A673 (cell line): ENCODE results near the gene CDC6. TPM values are rescaled to one million over a fixed set of nuclear protein-coding genes. Genes with fewer than 3 reads are reported as not detected.

Experiments
- BruUV-seq: library from RNA; stranded (reverse); fragments of 400-500 nt; replicated peaks from 2 replicates; lab custom pipeline; 2021; lab: Mats Ljungman, UMichigan
- CTCF ChIA-PET: fragments of 300-600 bp; sonication (Branson Sonifier 250); formaldehyde crosslinking; loops from one replicate; lab custom pipeline; 2022; ENCODE audit warnings: antibody characterized with exemption; lab: Charles Lee
- POLR2A ChIA-PET: fragments of 300-600 bp; sonication (Branson Sonifier 250); formaldehyde crosslinking; loops from one replicate; lab custom pipeline; 2022; ENCODE audit warnings: antibody characterized with exemption; ENCODE audit not compliant: low non-redundant PET; lab: Charles Lee
- DNase-seq: peaks from one replicate; pipeline ENCODE4 v3.0.0-alpha.2; 2015; ENCODE audit warnings: low spot score
- H3K27ac ChIP-seq: fragments of 200-600 bp; sonication (generic); 2 replicates; pipeline ENCODE4 v1.5.1; 2016; ENCODE audit warnings: mixed run types, low read depth, mild to moderate bottlenecking, mixed read lengths, antibody characterized with exemption, low read length; ENCODE audit not compliant: poor library complexity, severe bottlenecking
- H3K27me3 ChIP-seq: fragments of 200-600 bp; sonication (generic); replicated peaks from 2 replicates; pipeline ENCODE4 v1.6.1; 2017; ENCODE audit warnings: mixed run types, low read depth, mild to moderate bottlenecking, mixed read lengths, antibody characterized with exemption, low read length; ENCODE audit not compliant: insufficient read depth, poor library complexity
- H3K36me3 ChIP-seq: fragments of 200-600 bp; sonication (generic); 2 replicates; pipeline ENCODE4 v1.6.1; 2016; ENCODE audit warnings: mixed run types, mild to moderate bottlenecking, mixed read lengths, antibody characterized with exemption, low read length; ENCODE audit not compliant: insufficient read depth, poor library complexity, severe bottlenecking
- H3K4me1 ChIP-seq: fragments of 200-600 bp; sonication (generic); 2 replicates; pipeline ENCODE4 v1.6.1; 2017; ENCODE audit warnings: mixed run types, mild to moderate bottlenecking, mixed read lengths, antibody characterized with exemption, low read length; ENCODE audit not compliant: insufficient read depth, poor library complexity, severe bottlenecking
- H3K4me3 ChIP-seq: fragments of 200-600 bp; sonication (generic); 2 replicates; pipeline ENCODE4 v1.5.1; 2016; ENCODE audit warnings: low read depth, mixed run types, mild to moderate bottlenecking, mixed read lengths, low read length; ENCODE audit not compliant: poor library complexity, severe bottlenecking
- H3K9me3 ChIP-seq: fragments of 200-600 bp; sonication (generic); 2 replicates; pipeline ENCODE4 v1.6.1; 2016; ENCODE audit warnings: mixed run types, low read depth, mild to moderate bottlenecking, mixed read lengths, antibody characterized with exemption, low read length; ENCODE audit not compliant: poor library complexity, severe bottlenecking
- CTCF ChIP-seq: fragments of 300-800, 200-600 bp; sonication (generic); conservative IDR thresholded peaks from 2 replicates; pipeline ENCODE4 v1.5.1; 2017; ENCODE audit warnings: low read depth, mild to moderate bottlenecking, antibody characterized with exemption, low read length, moderate library complexity, mixed read lengths
- EZH2 ChIP-seq: fragments of 200-600 bp; sonication (generic); IDR thresholded peaks from 2 replicates; pipeline ENCODE4 v1.6.1; 2017; ENCODE audit warnings: borderline replicate concordance, low read depth, mild to moderate bottlenecking, mixed read lengths, antibody characterized with exemption, low read length; ENCODE audit not compliant: poor library complexity, severe bottlenecking
- intact Hi-C: fragments of 100-400 bp; cut with micrococcal nuclease; formaldehyde crosslinking; loops from one replicate; pipeline ENCODE4 v1.10.0; 2022; ENCODE audit not compliant: unreplicated experiment
- total RNA-seq: library from RNA; stranded (reverse); gene quantifications from 2 replicates; pipeline ENCODE4 v1.2.3, GENCODE V29; 2021

Gene CDC6
- total RNA-seq, 1 experiment from 2014 or later = 85.7 TPM

DNA sequence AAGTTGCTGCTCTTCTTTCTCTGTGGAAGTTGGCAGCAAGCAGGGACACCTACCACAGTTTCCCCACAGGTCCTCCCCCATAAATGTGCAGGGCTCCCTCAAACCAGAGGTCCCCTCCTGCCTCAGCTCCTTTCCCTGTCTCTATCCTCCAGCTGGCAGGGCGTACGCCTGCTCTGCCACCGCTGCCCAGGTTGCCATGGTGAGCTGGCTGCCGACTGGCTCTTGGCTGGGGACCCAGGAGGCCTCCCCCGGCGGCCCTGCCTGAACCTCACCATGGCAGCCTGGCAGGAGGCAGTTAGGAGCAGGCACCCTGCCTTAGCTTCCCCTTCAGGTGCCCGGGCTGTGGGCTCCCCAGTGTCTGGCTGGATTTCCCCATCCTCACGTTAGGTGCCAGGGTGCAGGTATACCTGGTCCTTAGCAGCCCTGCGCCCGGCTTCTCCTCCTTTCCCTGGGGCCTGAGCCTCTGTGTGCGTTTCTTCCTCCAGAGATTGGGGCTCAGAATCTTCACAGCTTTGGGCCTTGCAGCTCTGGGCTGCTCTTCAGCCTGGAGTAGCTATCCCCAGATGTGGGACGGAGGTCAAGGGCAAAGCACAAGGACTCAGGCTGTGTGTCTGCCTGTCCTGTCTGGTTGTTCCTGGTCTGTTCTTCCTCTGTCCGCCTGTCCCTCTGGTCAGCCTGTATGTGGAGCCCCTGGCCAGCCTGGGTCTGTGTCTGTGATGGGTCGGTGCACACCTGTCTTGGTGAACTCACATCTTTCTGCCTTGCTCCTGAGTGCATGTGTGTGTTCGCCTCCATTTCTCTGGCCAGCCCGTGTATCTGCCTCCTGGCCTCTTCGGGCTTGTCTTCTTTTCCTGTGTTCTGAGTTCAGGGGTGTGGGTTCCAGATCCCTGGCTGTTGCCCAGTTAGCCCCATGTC lies 61.1 kb downstream of the CDC6 start:
- DNase-seq = no peak
- no peaks in the 10 kb centered on the region for H3K9me3 ChIP-seq
- no peak overlapping the region for H3K4me3 ChIP-seq
- H3K36me3 ChIP-seq = peaks cover 10% of the 10 kb centered on the region
- CTCF ChIA-PET = no interaction called here
- BruUV-seq = no TSS peak
- TF ChIP-seq EZH2 (no peak), CTCF (no peak)
- H3K4me1 ChIP-seq = peaks cover 71% of the 10 kb centered on the region
- no peak overlapping the region for H3K27ac ChIP-seq
- POLR2A ChIA-PET = no interaction called here
- intact Hi-C loops = no loop called here
- H3K27me3 ChIP-seq = no peaks in the 10 kb centered on the region

DNA sequence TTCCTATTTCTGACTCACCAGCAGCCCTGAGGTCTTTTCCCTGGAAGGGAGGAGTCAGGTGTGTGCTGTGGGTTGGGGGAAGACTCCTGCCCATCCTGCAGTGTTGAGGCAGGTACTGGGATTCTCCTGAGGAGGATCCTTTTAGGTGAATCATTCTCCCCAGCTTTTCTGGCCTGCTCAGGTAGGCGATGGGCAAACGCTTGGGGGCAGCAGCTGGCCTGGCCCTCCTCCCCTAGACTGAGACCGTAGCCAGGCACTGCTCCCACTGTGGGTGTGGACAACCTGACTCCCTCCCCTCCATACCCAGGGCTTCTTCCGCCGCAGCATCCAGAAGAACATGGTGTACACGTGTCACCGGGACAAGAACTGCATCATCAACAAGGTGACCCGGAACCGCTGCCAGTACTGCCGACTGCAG lies 61.8 kb downstream of the CDC6 start:
- Histone ChIP-seq H3K9me3 (no peaks in the 10 kb centered on the region), H3K4me3 (no peak overlapping the region), H3K4me1 (peaks cover 64% of the 10 kb centered on the region), H3K27ac (no peak overlapping the region), H3K36me3 (peaks cover 10% of the 10 kb centered on the region), H3K27me3 (no peaks in the 10 kb centered on the region)
- POLR2A ChIA-PET = no interaction called here
- intact Hi-C loops = no loop called here
- BruUV-seq = no TSS peak
- DNase-seq = no peak
- TF ChIP-seq EZH2 (no peak), CTCF (no peak)
- CTCF ChIA-PET = no interaction called here

DNA sequence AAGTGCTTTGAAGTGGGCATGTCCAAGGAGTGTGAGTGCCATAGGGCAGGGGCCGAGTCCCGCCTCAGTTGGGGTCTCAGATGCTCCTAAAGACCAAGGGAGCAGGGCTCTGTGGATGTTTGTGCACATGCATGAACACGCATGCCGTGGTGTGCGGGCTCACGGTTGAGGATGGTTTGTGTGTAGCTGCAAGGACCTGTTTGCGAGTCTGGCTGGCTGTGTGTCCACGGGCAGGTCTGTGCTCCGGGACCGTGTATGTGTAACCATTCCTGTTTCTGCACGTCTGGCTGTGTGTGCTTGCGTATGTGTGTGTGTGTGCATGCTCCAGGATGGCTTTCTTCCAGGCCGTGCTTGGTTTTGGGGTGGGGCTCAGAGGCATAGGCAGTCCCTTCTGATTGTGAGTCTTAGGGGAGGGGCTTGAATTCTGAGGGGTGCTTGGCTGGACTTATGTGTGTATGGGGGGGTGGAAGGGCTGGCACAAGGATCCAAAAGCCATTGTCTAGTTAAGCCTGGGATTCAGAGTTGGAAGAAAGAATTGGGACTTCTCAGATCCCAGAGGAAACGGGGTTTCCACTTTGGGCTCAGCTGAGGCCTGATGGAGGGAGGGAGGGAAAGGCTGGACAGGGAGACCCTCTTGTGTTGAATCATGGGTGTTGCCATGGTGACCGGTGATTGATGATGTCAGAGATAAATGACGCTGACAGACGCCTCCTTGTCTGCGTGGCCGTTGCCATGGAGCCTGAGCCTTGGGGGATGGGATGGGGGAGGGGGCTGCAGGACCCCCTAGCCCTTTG lies 62.4 kb downstream of the CDC6 start:
- no TSS peak for BruUV-seq
- Histone ChIP-seq H3K4me1 (peaks cover 60% of the 10 kb centered on the region), H3K36me3 (peaks cover 10% of the 10 kb centered on the region), H3K27me3 (no peaks in the 10 kb centered on the region), H3K9me3 (no peaks in the 10 kb centered on the region), H3K4me3 (no peak overlapping the region), H3K27ac (peak overlapping the region; percentile 79)
- DNase-seq = peak; percentile 58
- intact Hi-C loops = loop anchor here (5.0 to 10.0 kb wide), 2 partner anchors 148 to 215 kb away; partner anchors contain the start of gene CCR7
- TF ChIP-seq EZH2 (no peak), CTCF (no peak)
- ChIA-PET POLR2A (no interaction called here), CTCF (interaction anchor here (0.5 kb wide), 1 partner anchor 91 kb away, joined by 3 read pairs; no protein-coding TSS in a partner anchor)
